Transverse colon (tissue), 4 donors: ENCODE measurements around the gene SLC16A3.

Experiments used
- POLR2A ChIP-seq: fragments of 450-650 bp; IDR thresholded peaks from one replicate; pipeline ENCODE4 v1.6.1; 2016; ENCODE audit warnings: antibody characterized with exemption, mild to moderate bottlenecking, moderate library complexity
- POLR2AphosphoS5 ChIP-seq, 3 donors: sonication (generic); formaldehyde crosslinking; IDR thresholded peaks; one replicate each; pipeline ENCODE4 v1.6.1; 2016; ENCODE audit warnings: antibody characterized with exemption in 3 of 3
- TF ChIP-seq, protein P1 (sequence below), 5 experiments: fragments of 200-600 bp in 3 of 5; fragments of 450-650 bp in 2 of 5; sonication (generic) in 3 of 5; IDR thresholded peaks; 1 replicate in 2 of 5; 2 replicates in 3 of 5; pipeline ENCODE4 v1.5.1; 2016 to 2017; ENCODE audit warnings: antibody characterized with exemption in 5 of 5, inconsistent platforms in 3 of 5, mild to moderate bottlenecking in 2 of 5, moderate library complexity in 1 of 5

DNA sequence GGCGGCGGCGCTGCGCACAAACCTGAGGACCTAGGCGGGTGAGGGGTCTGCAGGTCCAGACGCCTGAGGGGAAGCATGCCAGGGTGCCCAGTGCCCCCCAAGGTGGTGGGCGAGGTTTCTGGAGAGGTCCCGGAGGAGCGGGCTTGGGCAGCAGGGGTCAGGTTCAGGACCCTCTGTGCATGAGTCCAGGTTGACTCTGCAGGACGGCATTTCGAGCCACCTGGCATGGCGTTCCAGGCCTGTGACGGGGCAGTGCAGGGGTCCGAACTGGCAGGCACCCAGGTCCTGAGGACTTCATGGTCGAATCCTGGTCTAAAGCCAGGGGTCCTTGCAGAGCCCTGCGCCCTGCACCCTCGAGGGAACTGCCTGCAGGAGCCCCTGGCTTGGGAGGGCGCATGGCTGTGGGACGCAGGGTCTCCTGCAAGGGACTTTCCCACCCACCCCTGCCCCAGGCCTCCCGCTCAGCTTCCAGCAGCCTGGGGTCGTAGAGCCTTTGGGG lies 3.5 kb downstream of the SLC16A3 start:
- TF ChIP-seq POLR2A (no peak), POLR2AphosphoS5 (IDR thresholded peaks at IDR 0.05) (no peak)
- TF ChIP-seq, protein P1, sequence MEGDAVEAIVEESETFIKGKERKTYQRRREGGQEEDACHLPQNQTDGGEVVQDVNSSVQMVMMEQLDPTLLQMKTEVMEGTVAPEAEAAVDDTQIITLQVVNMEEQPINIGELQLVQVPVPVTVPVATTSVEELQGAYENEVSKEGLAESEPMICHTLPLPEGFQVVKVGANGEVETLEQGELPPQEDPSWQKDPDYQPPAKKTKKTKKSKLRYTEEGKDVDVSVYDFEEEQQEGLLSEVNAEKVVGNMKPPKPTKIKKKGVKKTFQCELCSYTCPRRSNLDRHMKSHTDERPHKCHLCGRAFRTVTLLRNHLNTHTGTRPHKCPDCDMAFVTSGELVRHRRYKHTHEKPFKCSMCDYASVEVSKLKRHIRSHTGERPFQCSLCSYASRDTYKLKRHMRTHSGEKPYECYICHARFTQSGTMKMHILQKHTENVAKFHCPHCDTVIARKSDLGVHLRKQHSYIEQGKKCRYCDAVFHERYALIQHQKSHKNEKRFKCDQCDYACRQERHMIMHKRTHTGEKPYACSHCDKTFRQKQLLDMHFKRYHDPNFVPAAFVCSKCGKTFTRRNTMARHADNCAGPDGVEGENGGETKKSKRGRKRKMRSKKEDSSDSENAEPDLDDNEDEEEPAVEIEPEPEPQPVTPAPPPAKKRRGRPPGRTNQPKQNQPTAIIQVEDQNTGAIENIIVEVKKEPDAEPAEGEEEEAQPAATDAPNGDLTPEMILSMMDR (IDR thresholded peaks at IDR 0.05): no peak
